ENCODE data around the gene TUSC2.

The TUSC2 gene

DNA sequence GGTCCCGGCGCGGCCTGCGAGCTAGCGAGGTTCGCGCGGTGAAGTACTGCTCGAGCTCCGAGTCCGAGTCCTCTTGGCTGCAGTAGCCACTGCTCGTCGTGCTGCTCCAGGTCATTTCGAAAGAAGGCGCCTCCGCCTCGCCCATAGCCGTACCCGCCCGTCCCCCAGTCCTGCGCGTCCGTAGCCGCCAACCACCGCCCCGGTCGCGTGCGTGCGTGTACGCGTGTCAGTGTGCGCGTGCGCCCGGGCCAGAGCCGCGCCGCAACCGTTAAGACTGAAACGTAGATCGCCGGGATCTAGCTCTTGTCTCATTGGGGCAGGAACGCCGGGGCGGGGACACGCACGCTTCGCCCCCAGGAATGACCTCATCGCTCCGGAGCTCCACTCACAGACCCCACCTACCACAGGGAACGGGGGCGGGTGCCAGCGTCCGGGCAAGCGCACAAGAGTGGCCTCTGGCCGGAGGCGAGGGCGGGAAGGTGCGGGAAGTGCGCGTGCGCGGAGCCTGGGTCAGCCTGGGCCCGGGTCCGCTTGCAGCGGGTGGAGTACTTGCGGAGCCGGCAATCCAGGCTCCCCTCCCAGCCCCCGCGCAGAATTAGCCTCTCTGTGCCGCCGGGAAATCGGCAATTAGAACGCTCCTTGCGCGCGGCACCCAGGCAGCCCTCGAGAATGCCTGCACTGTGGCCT is 9.3 kb upstream of the TUSC2 start:
- DNase-seq = peak; percentile 94

DNA sequence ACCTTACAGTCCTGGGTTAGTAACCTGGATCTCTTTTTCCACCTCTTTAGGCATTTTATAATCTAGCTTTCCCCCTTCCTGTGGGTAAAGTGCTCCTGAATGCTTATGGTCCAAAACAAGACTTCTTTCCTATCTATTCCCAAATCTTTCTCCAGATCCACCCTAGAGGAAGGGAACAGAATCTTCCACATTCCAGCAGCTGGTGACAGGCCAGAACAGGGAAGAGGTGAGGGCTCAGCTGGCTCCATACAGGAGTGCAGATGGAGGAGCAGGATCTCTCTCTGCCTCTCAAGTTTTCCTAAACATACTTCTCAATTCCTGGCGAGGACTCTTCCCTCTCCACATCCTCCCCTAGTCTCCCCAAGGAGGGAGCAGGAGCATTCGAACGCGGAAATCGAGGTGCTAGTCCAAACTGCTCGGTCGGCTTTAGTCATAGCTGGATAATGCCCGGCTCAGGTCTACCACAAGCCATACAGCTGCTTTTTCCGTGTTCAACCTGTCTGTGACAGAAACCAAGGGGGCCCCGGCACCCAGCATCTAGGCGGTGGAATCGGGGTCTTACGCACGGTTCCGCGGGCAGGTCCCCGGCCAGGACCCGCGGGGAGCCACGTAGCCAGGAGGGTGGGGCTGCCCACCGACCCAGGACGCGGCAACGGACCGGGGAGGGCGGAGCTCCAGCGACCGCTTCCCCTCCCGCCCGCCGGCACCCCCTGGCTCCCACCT is 8.6 kb upstream of the TUSC2 start:
- no peak for DNase-seq

DNA sequence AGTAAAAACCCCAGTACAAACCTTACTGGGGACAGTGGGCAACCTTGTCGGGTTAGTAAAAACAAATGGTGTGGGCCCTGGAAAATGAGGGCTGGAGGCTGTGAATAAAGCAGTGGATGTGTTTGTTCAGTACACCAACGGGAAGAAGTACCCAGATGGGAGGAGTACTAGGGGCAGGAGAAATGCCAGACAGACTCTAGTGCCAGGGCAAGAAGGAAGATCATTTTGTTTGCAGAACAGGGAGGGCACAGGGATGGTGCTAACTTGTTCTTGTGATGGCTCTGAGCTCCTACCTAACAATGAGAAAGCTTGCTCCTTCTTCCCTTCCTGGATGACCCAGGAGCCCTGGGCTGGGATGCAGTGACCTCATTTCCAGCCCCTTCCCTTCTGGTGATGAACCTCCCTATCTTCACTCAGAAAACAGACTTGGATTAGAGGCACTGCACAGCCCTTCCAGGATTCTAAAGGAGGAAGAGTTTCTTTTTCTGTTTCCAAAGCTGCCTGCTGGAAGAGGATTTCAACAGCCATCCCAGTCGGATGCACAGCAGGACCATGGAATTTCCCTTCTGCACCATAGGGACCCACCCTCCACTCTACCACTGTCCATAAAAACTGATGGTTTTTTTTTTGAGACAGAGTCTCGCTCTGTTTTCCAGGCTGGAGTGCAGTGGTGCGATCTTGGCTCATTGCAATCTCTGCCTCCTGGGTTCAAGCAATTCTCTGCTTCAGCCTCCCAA is 6.5 kb upstream of the TUSC2 start:
- DNase-seq = no peak

DNA sequence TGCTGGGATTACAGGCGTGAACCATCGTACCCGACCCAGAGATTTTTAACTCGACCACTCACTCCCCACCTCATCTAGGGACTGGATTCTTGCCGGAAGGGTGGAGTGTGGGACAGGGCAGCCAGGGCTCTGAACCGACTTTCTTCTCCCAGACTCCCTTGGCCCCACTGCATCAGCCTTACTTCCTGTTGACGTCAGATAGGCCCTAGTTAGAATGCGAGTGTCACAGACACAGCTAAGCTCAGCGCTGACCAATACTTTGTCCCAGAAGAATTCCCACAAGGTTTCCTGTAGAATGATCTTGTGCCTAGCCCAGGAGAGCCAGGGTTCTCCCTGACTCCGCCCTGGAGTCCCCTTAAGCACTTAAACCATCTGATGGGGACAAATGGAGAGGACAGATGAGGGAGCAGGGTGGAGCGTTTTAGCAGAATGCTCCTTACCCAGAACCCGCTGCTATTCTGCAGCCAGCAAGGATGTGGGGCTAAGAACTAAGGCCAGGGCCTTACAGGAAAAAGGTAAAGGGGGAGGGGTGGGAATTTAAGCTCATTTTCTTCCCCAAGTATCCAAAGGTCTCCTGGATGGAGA is 5.8 kb upstream of the TUSC2 start:
- no peak for DNase-seq

DNA sequence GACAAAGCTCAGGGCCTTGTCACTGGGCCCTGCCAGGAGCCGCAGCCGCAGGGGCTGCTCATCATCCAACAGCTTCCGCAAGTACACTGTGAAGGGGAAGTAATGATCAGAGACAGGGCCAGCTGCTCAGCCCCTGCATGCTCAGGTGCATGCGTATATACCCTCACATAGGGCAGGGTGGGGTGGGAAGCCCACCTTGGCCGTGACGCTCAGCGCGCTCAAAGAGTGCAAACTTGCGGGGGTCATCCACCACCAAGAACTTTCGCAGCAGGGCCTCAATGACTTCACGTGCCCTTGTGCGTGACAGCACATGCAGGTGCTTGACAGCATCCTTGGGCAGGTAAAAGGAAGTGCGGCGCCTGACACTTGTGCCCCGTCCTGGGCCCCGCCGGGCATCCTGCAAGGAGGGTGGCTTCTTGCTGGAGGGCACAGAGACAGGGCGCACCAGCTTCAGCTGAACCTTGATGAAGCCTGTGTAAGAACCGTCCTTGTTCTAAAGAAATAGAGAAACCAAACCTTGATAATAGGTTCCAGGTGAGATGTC is 3.4 kb upstream of the TUSC2 start:
- no peak for DNase-seq

DNA sequence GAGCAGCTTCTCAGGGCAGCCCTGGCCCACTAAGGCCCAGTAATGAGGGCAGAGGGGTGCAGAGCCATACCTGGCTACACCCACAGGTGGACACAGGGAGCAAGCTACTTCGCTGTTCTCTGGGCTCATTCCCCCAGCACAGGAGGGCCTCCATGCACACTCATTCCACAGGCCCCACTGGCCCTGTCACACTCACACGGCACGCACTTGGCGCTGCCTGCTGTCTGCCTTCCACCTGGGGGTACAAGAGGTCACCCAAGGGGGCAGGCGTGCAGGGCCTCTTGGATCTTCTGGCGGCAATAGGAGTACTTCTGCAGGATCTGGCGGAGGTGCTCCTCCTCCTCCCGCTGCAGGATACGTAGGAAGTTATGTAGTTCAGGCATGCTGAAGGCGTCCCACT is 2.3 kb upstream of the TUSC2 start:
- no peak for DNase-seq

DNA sequence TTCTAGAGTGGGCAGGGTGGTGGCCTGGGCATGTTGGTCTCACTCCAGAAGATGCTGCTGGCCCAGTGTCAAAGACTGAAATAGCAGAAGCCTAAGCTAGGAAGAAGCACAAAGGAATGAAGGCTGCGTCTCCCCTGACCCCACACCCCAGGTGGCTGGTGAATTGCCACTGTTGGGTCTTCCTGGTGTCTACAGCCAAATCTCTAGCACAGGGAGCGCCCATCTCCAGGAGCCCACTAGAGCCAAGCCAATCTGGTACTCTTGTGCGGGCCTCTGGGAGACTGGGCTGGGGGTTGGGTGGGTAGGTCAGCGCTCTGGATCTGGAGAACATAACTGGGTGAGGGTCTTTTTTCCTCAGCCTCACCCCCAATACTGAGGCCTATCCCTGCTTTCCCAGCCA is 894 bp downstream of the TUSC2 start:
- DNase-seq = no peak

DNA sequence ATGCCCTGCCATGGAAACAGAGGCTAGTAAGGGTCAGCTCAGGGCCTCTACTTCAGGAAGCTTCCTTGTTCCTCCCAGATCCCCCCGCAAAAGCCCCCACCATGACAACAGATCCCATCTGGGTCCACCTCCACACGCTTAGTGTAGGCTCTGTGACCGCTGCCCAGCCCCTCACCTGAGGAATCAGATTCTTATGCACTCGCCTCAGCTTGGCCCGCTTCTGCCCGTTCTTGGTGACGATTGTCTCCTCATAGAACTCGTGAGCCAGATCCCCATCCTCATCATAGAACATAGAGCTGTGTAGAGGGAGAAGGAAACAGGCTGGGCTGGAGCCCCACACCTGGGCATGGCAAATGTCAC is 1.9 kb downstream of the TUSC2 start:
- no peak for DNase-seq

DNA sequence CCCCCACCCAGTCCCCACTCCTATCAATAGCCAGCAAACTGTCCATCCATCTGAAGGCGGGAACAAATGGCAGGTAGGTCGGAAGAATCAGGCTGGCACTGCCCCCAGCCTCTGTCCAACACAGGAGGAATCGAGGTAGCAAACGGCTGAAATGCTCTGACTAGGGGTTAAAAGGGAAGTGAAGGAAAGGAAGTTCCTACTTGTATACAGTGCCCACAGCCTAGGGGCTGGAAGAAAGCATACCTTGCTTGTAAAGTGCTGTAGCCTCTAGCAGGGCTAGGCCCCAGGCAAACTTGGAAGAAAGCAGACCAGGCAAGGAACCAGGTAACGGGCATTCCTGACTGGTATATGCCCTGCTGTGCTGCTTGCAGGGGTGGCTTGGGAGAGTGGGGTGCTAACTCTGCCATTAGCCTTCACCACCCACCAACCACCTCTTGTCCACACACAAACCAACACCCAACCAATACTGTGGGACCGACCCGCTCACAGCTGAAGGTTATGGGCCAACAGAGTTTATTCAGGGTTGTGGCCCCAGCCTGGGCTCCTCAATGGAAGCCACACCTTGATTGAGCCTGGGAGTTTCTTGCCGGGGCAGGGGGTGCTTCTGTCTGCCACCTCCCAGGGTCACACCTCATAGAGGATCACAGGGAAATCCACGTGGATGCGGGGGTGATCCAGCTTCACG is 2.4 kb downstream of the TUSC2 start:
- no peak for DNase-seq

DNA sequence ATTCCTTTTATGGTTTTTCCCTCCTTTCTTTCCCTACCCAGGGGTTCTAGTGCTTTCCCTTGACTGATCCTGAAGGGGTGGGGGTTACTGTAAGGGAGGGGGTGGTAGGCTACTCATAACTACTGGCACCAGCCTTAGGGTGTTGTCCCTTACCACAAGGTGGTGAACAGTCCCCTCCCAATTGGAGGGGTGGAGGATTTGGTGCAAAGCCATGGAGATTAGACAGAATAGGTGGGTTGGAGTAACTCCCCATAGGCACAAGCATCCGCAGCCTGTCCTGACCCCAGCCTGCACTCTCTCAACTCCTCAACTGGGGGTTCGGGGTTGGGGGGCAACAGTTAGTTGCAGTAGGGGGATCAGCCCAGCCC is 2.9 kb downstream of the TUSC2 start:
- no peak for DNase-seq

DNA sequence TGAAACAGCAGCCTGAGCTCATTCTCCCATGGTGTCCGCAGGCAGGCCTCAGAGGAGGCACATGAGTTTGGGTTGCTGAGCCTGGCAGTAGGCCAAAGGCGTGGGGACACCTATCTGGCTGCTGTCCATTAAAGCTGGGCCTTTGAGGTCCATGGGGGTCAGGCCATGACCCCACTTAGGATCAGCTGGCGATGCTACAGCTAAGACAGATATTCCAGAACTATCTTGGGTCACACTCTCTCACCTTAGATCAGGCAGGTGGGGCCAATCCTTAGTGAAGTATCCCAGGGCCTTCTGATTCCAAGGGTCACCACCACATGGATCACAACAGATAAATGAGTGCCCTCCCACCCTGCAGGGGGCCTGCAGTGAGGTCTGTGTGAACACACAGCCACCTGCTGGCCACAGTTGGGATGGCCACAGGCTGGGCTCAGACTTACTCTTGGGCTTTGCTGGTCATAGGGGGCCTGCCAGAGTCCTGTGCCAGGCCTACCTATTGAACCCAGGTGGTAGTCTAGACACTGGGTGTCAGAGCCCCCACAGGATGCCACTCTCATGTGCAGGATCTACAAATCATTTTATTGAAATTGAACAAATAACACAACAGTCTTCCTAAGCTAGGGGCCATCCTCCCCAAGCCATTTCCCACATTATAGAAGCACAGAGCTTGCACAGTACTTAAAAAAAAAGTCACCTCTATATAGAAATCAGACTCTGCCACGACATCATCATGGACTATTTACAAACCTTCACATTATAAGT is 3.5 kb downstream of the TUSC2 start:
- DNase-seq = no peak

DNA sequence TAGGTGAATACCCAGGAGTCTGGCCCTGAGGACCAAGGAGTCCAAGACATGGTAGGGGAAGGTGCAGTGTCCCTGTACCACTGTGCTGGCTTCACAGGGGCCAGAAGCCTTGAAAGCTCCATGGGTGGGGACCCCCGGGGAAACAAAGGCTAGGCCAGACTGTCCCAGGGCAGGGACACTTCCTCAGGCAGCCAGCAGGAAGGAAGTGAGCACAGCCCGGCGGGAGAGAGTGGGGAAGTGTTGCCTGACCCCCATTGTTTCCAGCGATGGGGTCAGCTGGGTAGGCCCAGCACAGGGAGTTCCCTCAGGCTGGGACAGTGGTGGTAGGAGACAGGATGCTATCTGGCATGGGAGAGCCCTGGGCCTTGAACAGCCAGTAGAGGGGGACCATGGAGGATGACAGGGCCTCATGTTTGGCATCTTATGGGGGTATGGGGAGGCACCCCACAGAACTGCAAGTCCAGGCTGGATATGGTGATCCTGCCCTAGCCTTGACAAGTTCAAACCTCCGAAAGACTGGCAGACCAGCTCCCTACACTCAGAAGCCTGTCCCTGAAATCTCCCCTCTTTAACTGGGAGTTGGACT is 4.3 kb downstream of the TUSC2 start:
- no peak for DNase-seq

DNA sequence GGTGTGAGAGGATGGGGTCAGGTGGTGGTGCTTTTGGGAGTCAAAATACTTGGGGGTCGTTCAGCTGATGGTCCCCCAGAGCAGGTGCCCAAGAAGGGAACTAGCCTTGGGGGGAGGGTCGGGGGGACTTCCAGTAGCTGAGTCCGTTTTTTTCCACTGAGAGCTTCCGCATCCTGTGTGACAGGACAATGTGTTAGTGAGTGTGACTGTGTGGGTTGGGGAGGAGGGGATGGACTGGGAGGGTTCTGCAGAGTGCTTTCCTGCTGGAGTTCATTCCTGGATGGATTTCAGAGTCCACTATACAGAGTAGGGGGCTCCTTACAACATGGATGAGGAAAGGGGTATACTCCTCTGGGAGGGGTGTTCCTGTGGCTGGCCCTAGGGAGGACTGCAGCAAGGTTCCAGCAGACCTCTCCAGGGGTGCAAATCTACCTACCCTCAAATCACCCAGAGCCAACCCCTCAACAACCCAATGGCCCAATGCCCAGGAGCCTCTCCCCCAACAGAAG is 4.9 kb downstream of the TUSC2 start:
- no peak for DNase-seq

DNA sequence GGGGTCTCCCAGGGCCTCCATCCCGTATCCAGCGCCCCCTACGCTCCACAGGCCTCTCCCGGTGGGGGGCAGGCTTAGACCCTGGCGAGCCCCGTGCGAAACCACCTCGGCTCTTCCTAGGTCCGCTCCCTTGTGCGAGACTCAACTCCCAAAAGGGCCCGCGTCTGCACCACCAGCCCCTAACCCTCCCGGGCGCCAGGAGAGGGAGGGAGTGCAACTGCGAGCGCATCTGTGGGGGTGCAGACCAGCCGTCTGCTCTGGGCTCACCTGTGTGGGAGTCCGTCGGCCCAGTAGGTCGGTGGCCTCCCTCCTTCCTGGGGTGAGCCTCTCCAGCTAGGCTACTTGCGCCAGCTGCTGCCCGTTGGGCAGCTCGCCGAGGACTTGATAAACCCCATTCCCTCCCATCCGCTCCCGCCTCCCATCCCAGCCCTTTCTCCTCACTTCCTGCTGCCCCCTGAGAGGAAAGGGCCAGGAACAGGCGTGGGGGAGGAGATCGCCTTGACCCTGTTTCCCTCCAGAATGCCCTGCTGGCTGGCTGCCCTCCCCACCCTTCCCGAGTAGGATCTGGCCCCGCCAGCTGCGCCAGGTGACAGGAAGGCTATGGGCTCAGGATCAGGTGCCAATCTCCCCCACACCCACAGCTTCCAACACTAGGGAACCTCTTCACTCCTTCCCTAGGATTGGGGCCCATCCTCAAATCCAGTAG is 5.5 kb downstream of the TUSC2 start, which contains the start of gene HYAL2:
Gene HYAL2 (minus strand): TSS at position 360 of the 706 bp plus-strand sequence. CDS start 2,256 bp downstream, outside the sequence.
- DNase-seq = peak; percentile 73

DNA sequence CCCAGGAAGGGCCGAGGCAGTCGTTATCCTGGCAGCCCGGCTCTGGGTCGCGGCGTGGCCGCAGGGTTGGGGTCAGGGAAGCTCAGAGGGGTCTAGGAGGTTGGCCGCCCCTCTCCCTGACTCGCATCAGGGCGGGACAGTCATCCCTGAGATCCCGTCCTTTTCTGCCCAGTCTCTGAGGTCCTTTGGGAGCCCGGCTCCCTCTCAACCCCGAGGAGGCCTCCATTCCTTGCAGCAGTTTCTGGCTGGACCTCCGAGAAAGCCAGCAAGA is 6.0 kb downstream of the TUSC2 start:
- no peak for DNase-seq

DNA sequence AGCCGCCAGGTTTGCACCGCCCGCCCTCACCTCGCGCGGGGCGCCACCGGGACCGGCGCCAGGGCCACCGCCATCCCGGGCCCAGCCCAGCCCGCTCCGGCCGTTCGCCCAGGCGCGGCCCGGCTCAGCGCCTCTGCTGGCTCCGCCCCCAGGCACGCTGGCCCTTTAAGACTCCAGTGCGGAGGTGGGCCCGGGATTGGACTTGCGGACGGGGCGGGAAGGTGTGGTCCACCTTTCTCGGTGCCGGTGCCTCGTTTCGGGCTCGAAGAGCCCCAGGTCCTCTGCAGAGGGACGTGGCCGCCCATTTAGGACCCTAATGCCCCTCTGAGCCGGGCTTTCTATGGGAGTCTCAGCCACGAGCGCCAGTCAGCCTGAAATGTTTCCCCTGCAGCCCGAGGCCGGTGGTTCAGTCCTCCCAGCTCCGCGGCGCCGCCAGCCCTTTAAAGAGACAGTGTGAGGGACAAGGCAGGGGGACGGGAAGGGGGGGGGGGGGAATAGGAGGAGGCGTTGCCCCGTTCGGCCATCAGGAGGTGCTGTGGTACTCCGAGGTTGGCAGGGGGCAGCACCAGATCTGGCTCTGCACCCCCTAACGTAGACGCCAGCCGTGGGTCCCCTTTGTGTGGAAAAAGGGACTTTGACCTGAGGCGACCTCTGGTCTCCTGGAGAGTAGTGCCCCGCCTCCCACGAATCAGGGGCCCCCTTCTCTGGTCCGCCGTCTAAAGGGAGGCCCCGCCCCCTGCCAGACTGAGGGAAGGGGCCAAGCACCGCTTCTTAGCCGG is 6.5 kb downstream of the TUSC2 start:
- DNase-seq = peak; percentile 100

DNA sequence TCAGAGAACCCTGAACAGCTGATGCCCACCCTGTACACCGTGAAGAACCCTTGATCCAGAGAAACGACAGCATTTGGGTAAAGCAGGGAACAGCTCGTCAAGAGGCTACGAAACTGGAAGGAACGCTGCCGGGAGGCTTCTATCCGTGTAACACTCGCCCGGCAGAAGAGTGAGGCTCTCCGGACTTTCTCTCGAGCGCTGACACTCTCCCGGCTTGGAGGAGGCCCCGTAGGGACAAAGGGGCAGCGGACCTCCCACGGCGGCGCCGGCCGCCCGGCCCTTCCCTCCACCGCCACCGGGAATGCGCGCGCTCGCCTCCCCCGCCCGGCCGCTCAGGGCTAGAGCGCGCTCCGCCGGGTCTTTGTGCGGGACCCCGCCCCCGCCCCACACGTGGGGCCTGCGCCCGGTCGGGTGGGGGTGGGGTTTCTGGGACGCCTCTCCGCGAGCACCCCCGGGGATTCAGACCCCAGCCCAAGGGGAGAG is 7.1 kb downstream of the TUSC2 start:
- DNase-seq = peak; percentile 99

DNA sequence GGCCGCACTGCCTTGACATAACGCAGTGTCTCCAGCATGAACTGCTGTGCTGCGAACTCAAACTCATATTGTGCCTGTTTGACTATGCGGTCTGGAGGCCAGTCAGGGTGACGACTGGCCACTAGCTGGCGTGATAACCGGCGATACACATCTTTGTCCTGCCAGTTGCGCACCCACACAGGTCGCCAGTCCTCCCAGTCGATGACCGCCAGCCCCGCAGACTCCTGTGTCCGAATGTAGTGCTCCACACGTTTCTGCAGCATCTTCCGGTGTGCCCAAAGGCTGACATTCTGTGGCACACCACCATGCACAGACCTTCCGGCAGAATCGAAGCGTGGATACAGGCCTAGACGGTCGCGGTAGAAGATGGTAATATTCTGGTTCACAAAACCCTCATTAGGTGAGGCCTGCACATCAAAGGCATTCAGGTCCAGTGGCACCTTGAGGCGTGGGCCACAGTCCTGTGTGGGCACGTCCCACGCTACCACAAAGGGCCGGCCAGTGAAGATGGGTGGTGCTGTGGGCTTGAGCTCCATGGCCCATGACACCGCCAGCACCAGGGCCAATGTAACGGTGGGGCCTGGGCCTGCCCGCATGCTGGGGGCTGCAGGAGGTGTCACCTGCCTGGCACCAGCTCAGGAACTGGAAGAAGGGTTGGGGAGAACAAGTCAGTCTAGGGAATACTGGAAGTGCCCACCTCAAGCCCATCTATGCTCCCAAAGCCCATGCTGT is 8.0 kb downstream of the TUSC2 start:
- no peak for DNase-seq
